ENCODE measurements around the gene STMN3. TPM values are rescaled to one million over a fixed set of nuclear protein-coding genes. Genes with fewer than 3 reads are reported as not detected.

STMN3 gene
- total RNA-seq, 4 donors from 2014 or later, result 9.2 to 30.5 (median 20.9) TPM

DNA sequence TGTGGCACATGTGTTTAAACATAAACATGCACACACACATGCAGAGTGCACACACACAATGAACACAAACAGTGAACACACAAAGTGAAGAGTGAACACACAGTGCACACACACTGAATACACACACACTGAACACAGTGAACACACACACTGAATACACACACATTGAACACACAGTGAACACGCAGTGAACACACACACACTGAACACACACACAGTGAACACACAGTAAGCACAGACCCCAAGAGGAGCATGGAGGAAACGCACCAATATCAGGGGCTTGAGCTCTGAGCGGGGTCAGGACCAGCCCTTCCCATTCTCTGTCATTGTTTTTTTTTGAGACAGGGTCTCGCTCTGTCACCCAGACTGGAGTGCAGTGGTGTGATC lies 62.1 kb downstream of the STMN3 start:
- Histone ChIP-seq H3K4me3 (no peak overlapping the region), H3K4me1 (no peaks in the 10 kb centered on the region), H3K36me3 (no peaks in the 10 kb centered on the region), H3K27me3 (no peaks in the 10 kb centered on the region), H3K27ac (no peak overlapping the region), H3K9me3 (no peaks in the 10 kb centered on the region)
- no peak for TF ChIP-seq POLR2A (IDR thresholded peaks at IDR 0.05)
- TF ChIP-seq, protein P1, sequence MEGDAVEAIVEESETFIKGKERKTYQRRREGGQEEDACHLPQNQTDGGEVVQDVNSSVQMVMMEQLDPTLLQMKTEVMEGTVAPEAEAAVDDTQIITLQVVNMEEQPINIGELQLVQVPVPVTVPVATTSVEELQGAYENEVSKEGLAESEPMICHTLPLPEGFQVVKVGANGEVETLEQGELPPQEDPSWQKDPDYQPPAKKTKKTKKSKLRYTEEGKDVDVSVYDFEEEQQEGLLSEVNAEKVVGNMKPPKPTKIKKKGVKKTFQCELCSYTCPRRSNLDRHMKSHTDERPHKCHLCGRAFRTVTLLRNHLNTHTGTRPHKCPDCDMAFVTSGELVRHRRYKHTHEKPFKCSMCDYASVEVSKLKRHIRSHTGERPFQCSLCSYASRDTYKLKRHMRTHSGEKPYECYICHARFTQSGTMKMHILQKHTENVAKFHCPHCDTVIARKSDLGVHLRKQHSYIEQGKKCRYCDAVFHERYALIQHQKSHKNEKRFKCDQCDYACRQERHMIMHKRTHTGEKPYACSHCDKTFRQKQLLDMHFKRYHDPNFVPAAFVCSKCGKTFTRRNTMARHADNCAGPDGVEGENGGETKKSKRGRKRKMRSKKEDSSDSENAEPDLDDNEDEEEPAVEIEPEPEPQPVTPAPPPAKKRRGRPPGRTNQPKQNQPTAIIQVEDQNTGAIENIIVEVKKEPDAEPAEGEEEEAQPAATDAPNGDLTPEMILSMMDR (IDR thresholded peaks at IDR 0.05), result no peak
- no peak for DNase-seq
- intact Hi-C loops (cut with DNase I; ENCODE audit: low total_unique reads), result no loop called here

DNA sequence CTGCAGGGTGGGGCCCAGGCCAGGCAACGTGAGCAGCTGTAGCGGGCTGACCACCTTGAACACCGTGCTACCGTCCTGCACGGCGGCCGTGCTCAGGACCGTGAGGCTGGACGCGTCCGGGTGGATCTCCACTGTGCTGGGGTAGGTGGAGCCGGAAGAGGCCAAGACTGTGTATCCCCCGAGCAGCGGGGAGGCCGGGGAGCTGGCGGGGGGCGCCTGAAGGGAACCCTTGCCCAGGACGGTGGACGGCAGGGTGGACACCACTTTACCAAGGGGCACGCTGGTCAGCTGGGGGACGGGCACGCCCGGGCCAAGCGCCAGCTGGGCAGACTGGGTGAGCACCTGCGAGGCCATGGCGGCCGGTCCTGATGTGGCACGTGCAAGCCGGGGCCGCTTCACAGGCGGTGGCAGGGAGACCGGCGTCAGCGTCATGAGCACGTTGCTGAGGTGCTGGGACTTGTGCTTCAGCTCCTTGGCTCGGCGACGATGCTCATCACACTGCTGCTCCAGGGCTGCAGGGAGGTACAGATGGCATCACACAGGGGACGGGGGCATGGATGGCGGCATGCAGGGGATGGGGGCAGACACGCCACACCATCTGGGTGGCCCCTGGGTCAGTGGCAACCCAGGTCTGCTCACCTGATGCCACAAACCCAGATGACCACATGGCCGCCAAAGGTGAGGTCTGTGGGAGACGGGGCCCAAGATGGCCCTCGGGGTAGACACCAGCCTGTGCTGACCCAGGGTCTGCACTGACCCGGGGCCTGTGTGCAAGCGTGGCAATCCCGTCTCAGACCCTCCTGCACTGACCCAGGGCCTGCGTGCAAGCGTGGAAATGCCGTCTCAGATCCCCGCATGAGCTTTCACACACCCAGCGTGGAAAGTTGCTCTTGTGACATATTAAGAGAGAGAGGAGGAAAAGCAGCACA lies 62.7 kb downstream of the STMN3 start:
- no peak overlapping the region for H3K4me3 ChIP-seq
- H3K36me3 ChIP-seq, result no peaks in the 10 kb centered on the region
- no peaks in the 10 kb centered on the region for H3K27me3 ChIP-seq
- no peaks in the 10 kb centered on the region for H3K9me3 ChIP-seq
- no peak for DNase-seq
- TF ChIP-seq, protein P1 (IDR thresholded peaks at IDR 0.05), result no peak
- no peak for TF ChIP-seq POLR2A (IDR thresholded peaks at IDR 0.05)
- intact Hi-C loops (cut with DNase I; ENCODE audit: low total_unique reads), result no loop called here
- no peak overlapping the region for H3K27ac ChIP-seq
- no peaks in the 10 kb centered on the region for H3K4me1 ChIP-seq

Small RNA genes lying within 50 kb of the gene (small RNA-seq; reads per million reads assigned to genes)
- gene TNFRSF6B, result not detected

Other genes starting within 250 kb of the STMN3 start
- 1 to 10 TPM in 2 of 4 donors, not detected in 2; 1.2 to 4.9 TPM for gene KCNQ2, start 180.8 kb downstream of the STMN3 start, total RNA-seq
- 1 to 10 TPM in 2 of 4 donors, not detected in 2; 1.1 to 1.5 TPM for gene EEF1A2, start 154.3 kb downstream of the STMN3 start, total RNA-seq
- 100 to 1,000 TPM in 2 of 4 donors, 10 to 100 TPM in 2; 35.8 to 200 (median 88.6) TPM for gene PPDPF, start 132.7 kb downstream of the STMN3 start, total RNA-seq
- gene PTK6, start 116.0 kb downstream of the STMN3 start, total RNA-seq, result under 1 TPM in 2 of 4 donors, not detected in 2; under 0.01 TPM
- gene SRMS, start 105.7 kb downstream of the STMN3 start, total RNA-seq, result not detected
- gene FNDC11, start 99.3 kb downstream of the STMN3 start, total RNA-seq, result under 1 TPM in 2 of 4 donors, not detected in 2; 0.34 to 0.69 TPM
- 10 to 100 TPM in 3 of 4 donors, 1 to 10 TPM in 1; 3.5 to 41.9 (median 22.1) TPM for gene HELZ2, start 79.2 kb downstream of the STMN3 start, total RNA-seq
- gene GMEB2, start 26.3 kb downstream of the STMN3 start, total RNA-seq, result 10 to 100 TPM in 2 of 4 donors, 1 to 10 TPM in 2; 2.1 to 24.8 (median 11.5) TPM
- gene RTEL1, start 4.9 kb upstream of the STMN3 start, total RNA-seq, result 10 to 100 TPM; 17.4 to 56.5 (median 26.6) TPM
- gene TNFRSF6B, start 43.2 kb upstream of the STMN3 start, total RNA-seq, result 1 to 10 TPM in 1 of 4 donors, under 1 TPM in 1, not detected in 2; 0.83 to 4.1 TPM
- 10 to 100 TPM; 26.1 to 59.8 (median 33.5) TPM for gene ARFRP1, start 54.6 kb upstream of the STMN3 start, total RNA-seq
- 10 to 100 TPM in 3 of 4 donors, 1 to 10 TPM in 1; 1.5 to 37.9 (median 15.3) TPM for gene ZGPAT, start 54.6 kb upstream of the STMN3 start, total RNA-seq
- 10 to 100 TPM in 1 of 4 donors, 1 to 10 TPM in 3; 2.6 to 10.5 (median 8.4) TPM for gene LIME1, start 83.2 kb upstream of the STMN3 start, total RNA-seq
- gene SLC2A4RG, start 86.4 kb upstream of the STMN3 start, total RNA-seq, result 100 to 1,000 TPM in 1 of 4 donors, 10 to 100 TPM in 3; 10.5 to 120 (median 41.0) TPM
- gene ZBTB46, start 177.8 kb upstream of the STMN3 start, total RNA-seq, result 10 to 100 TPM in 3 of 4 donors, 1 to 10 TPM in 1; 5.0 to 62.8 (median 38.8) TPM
- gene ABHD16B, start 208.1 kb upstream of the STMN3 start, total RNA-seq, result not detected
- gene TPD52L2, start 211.8 kb upstream of the STMN3 start, total RNA-seq, result 10 to 100 TPM; 44.1 to 77.8 (median 62.0) TPM
- 10 to 100 TPM; 10.9 to 39.8 (median 25.6) TPM for gene DNAJC5, start 241.7 kb upstream of the STMN3 start, total RNA-seq

All from uterus (tissue), 4 donors.